Natural killer cell (primary cell): ENCODE data around the gene PNKP. TPM values are rescaled to one million over a fixed set of nuclear protein-coding genes. Genes with fewer than 3 reads are reported as not detected.

Experiments
- ATAC-seq, 3 donors: fragments of 150-1000 bp in 2 of 3; fragments of 200-7000 bp in 1 of 3; cut with Tn5 transposase; 1 replicate in 1 of 3; 2 replicates in 2 of 3; pipeline ENCODE4 v1.10.0; 2021; ENCODE audit warnings: mild to moderate bottlenecking in 2 of 3, moderate library complexity in 2 of 3
- DNase-seq, 2 donors: peaks; one replicate each; pipeline versions ENCODE4 v3.0.0 to v3.0.0-alpha.2; 2013 to 2021; ENCODE audit warnings: mixed read lengths in 1 of 2
- H3K27ac ChIP-seq: one replicate; pipeline ENCODE4 v1.5.1; 2013; ENCODE audit warnings: mild to moderate bottlenecking, low read length
- H3K27me3 ChIP-seq: one replicate; pipeline ENCODE4 v1.6.1; 2013; ENCODE audit warnings: low read length; ENCODE audit not compliant: control insufficient read depth, insufficient read depth
- H3K36me3 ChIP-seq: one replicate; pipeline ENCODE4 v1.6.1; 2013; ENCODE audit warnings: low read length; ENCODE audit not compliant: control insufficient read depth, insufficient read depth
- H3K4me1 ChIP-seq: one replicate; pipeline ENCODE4 v1.6.1; 2013; ENCODE audit warnings: low read length; ENCODE audit not compliant: control insufficient read depth, insufficient read depth
- H3K4me3 ChIP-seq: one replicate; pipeline ENCODE4 v1.5.1; 2013; ENCODE audit warnings: low read length
- H3K9me3 ChIP-seq: one replicate; pipeline ENCODE4 v1.6.1; 2013; ENCODE audit warnings: low read length; ENCODE audit not compliant: control insufficient read depth, insufficient read depth
- H3K27ac Mint-ChIP-seq, 2 donors: one replicate each; pipeline ENCODE4 v1.8.0; 2022; ENCODE audit warnings: mild to moderate bottlenecking in 2 of 2, mixed read lengths in 2 of 2, moderate library complexity in 1 of 2
- H3K27me3 Mint-ChIP-seq, 2 donors: one replicate each; pipeline ENCODE4 v1.8.0; 2022; ENCODE audit warnings: low read depth in 2 of 2, mixed read lengths in 2 of 2
- H3K36me3 Mint-ChIP-seq: one replicate; pipeline ENCODE4 v1.8.0; 2022; ENCODE audit warnings: mixed read lengths
- H3K4me1 Mint-ChIP-seq, 2 donors: one replicate each; pipeline ENCODE4 v1.8.0; 2022; ENCODE audit warnings: mixed read lengths in 2 of 2
- H3K4me3 Mint-ChIP-seq: one replicate; pipeline ENCODE4 v1.8.0; 2022; ENCODE audit warnings: mild to moderate bottlenecking, moderate library complexity, mixed read lengths
- H3K9me3 Mint-ChIP-seq, 2 donors: one replicate each; pipeline ENCODE4 v1.8.0; 2022; ENCODE audit warnings: mixed read lengths in 2 of 2
- CTCF ChIP-seq: fragments of 200-600 bp; IDR thresholded peaks from one replicate; pipeline ENCODE4 v1.8.0; 2022; ENCODE audit warnings: antibody characterized with exemption
- WGBS: methylation state at CpG from one replicate; pipeline ENCODE4 v1.1.7; 2013; ENCODE audit warnings: missing lambda C conversion rate; ENCODE audit not compliant: insufficient coverage; 5-methylcytosine and 5-hydroxymethylcytosine counted together
- intact Hi-C: fragments of 100-400 bp; cut with micrococcal nuclease; formaldehyde crosslinking; loops from one replicate; pipeline ENCODE4 v1.14.2; 2022
- total RNA-seq, 4 donors: library from RNA; stranded (reverse); fragments of 120-200 nt in 1 of 4; gene quantifications; one replicate each; pipeline versions ENCODE4 v1.2.3 to v1.2.4, GENCODE V29; 2013 to 2022

Gene PNKP
- total RNA-seq = 100 to 1,000 TPM; 228 to 253 (median 243) TPM
- 93.4 TPM for total RNA-seq (2013)

GRCh38 chr19:49866933-49867782 is at the start of gene PNKP:
PNKP (minus strand) TSS chr19:49867576; CDS start chr19:49867204, 372 bp downstream.
- ATAC-seq (peak; percentile 53 to 74 (median 60)), DNase-seq (peak; percentile 81 to 94)
- H3K27ac ChIP-seq = peak within 1 kb of the TSS; percentile 98
- TF ChIP-seq CTCF = no peak
- under 1% methylated on average over 65 of the region's 65 CpGs for WGBS
- H3K4me3 ChIP-seq = peak within 1 kb of the TSS; percentile 81
- intact Hi-C loops = loop anchor here (1.0 to 5.0 kb wide), 4 partner anchors 14 to 190 kb away; partner anchors contain the start of genes AP2A1 and PRMT1
- peaks cover 25% of the 10 kb centered on the region for H3K36me3 ChIP-seq
- H3K36me3 Mint-ChIP-seq = no peaks in the 10 kb centered on the region
- H3K9me3 Mint-ChIP-seq = no peaks in the 10 kb centered on the region
- peak within 1 kb of the TSS; percentile 99 for H3K4me3 Mint-ChIP-seq
- no peaks in the 10 kb centered on the region for H3K27me3 Mint-ChIP-seq
- peaks cover 20 to 27% of the 10 kb centered on the region in 2 donors for H3K4me1 Mint-ChIP-seq
- peaks cover 51% of the 10 kb centered on the region for H3K4me1 ChIP-seq
- no peaks in the 10 kb centered on the region for H3K27me3 ChIP-seq
- H3K9me3 ChIP-seq = no peaks in the 10 kb centered on the region
- H3K27ac Mint-ChIP-seq = no peak within 1 kb of the TSS

DNA sequence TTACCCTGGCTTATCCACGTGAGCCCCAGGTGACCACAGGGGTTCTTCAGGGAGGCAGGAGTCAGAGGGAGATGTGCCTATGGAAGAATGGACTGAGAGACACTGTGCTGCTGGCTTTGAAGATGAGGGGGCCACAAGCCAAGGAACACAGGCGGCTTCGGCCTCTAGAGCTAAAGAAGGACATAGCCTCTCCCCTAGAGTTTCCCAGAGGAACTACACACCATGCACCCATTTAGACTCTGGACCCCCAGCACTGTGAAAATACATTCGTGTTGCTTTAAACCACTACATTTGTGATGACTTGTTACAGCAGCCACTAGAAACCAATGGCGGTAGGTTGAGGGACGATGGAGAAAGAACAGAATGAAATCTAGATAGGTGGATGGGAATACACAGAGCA is 47.9 kb upstream of the PNKP start:
- H3K4me3 ChIP-seq = no peak overlapping the region
- H3K4me1 ChIP-seq = peaks cover 12% of the 10 kb centered on the region
- no peak for ATAC-seq
- Mint-ChIP-seq H3K27me3 (no peaks in the 10 kb centered on the region), H3K9me3 (no peaks in the 10 kb centered on the region), H3K4me3 (no peak overlapping the region), H3K27ac (peak overlapping the region in 1 of 2 donors; percentile 65), H3K36me3 (no peaks in the 10 kb centered on the region), H3K4me1 (peaks cover 15 to 45% of the 10 kb centered on the region in 2 donors)
- TF ChIP-seq CTCF = no peak
- peaks cover 36% of the 10 kb centered on the region for H3K36me3 ChIP-seq
- H3K27me3 ChIP-seq = no peaks in the 10 kb centered on the region
- intact Hi-C loops = no loop called here
- H3K27ac ChIP-seq = no peak overlapping the region
- WGBS = 92% methylated on average over 6 of the region's 6 CpGs
- DNase-seq = no peak
- H3K9me3 ChIP-seq = no peaks in the 10 kb centered on the region

DNA sequence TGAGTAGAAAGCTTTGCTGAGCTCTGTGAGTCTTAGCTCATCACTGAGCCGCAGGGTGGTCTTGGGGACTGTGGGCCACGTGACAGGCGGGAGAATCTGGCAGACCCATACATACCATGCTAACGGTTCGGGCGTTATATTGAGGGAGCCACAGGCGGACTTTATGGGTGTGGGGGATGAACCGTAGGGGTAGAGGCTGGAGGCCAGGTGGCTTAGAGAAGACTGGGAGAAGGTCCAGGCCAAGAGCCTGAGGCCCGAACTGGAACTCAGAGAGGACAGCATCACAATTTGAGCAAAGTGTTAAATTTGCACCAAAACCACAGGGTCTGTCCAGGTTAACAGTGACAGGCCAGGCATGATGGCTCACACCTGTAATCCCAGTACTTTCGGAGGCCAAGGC is 46.3 kb upstream of the PNKP start:
- H3K4me1 ChIP-seq = peaks cover 12% of the 10 kb centered on the region
- H3K36me3 Mint-ChIP-seq = no peaks in the 10 kb centered on the region
- peaks cover 9 to 41% of the 10 kb centered on the region in 2 donors for H3K4me1 Mint-ChIP-seq
- H3K27ac Mint-ChIP-seq = peak overlapping the region; percentile 38 to 41
- H3K4me3 ChIP-seq = no peak overlapping the region
- DNase-seq (no peak), ATAC-seq (no peak)
- TF ChIP-seq CTCF = no peak
- H3K36me3 ChIP-seq = peaks cover 44% of the 10 kb centered on the region
- intact Hi-C loops = no loop called here
- H3K4me3 Mint-ChIP-seq = no peak overlapping the region
- no peaks in the 10 kb centered on the region for H3K27me3 ChIP-seq
- no peaks in the 10 kb centered on the region for H3K27me3 Mint-ChIP-seq
- no peaks in the 10 kb centered on the region for H3K9me3 ChIP-seq
- no peak overlapping the region for H3K27ac ChIP-seq
- no peaks in the 10 kb centered on the region for H3K9me3 Mint-ChIP-seq
- WGBS = 96% methylated on average over 10 of the region's 10 CpGs
